ENCODE measurements around the gene TBC1D22A. TPM values are rescaled to one million over a fixed set of nuclear protein-coding genes. Genes with fewer than 3 reads are reported as not detected.

The TBC1D22A gene
- total RNA-seq, 2 donors from 2014 or later, result 21.5 to 23.1 TPM

DNA sequence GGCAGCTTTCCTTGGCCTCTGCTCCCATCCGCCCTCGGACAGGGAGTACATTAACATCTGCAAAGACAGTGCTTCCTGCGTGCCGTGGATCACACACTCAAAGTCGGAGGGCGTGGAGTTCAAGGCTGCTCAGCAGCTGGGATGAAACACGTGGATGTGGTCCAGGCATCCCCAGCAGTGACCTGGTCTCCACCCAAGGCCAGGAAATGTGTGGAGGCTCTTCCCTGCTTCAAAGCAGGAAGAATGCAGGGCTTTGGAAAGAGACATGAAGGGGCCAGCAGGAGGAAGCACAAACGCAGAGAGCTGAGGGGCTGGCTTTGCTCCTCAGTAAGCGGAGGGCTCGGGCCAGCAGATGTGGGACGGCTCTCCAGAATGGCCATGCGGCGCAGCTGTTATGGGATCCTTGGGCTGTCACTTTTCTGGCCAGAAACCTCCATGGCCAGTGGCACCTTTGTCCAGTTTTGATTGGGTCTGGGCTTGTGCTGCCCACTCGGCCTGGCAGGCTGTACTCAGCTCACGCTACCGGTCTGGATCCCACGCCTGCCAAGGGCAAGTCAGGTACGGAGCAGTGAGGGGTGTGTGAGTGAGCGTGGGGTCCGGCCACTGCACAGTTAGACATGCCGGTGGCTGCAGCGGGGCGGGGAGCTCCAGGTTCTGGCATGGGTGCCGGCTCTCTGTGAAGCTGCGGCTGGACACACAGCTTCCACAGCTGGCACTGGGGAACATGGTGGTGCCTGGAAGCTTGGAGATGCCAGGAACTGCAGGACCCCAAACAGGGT, 438.0 kb downstream of the TBC1D22A start:
- Histone ChIP-seq H3K27me3 (no peaks in the 10 kb centered on the region), H3K27ac (peak overlapping the region in 2 of 4 donors; percentile 37 to 43), H3K4me3 (no peak overlapping the region), H3K9me3 (no peaks in the 10 kb centered on the region), H3K36me3 (replicated peaks in 1 of 2; ENCODE audit: insufficient read depth in 1 of 2, low read depth in 2 of 2) (no peaks in the 10 kb centered on the region), H3K4me1 (peaks cover 28% of the 10 kb centered on the region)
- 21 to 26% methylated on average over 11 to 25 of the region's 25 CpGs for WGBS, 2 donors
- DNase-seq (peak; percentile 29 to 68 (median 50)), ATAC-seq (peak; percentile 26)
- intact Hi-C loops (cut with DNase I), result no loop called here
- TF ChIP-seq, protein P1, sequence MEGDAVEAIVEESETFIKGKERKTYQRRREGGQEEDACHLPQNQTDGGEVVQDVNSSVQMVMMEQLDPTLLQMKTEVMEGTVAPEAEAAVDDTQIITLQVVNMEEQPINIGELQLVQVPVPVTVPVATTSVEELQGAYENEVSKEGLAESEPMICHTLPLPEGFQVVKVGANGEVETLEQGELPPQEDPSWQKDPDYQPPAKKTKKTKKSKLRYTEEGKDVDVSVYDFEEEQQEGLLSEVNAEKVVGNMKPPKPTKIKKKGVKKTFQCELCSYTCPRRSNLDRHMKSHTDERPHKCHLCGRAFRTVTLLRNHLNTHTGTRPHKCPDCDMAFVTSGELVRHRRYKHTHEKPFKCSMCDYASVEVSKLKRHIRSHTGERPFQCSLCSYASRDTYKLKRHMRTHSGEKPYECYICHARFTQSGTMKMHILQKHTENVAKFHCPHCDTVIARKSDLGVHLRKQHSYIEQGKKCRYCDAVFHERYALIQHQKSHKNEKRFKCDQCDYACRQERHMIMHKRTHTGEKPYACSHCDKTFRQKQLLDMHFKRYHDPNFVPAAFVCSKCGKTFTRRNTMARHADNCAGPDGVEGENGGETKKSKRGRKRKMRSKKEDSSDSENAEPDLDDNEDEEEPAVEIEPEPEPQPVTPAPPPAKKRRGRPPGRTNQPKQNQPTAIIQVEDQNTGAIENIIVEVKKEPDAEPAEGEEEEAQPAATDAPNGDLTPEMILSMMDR (IDR thresholded peaks at IDR 0.05), result no peak
- TF ChIP-seq POLR2A (IDR thresholded peaks at IDR 0.05), result no peak

DNA sequence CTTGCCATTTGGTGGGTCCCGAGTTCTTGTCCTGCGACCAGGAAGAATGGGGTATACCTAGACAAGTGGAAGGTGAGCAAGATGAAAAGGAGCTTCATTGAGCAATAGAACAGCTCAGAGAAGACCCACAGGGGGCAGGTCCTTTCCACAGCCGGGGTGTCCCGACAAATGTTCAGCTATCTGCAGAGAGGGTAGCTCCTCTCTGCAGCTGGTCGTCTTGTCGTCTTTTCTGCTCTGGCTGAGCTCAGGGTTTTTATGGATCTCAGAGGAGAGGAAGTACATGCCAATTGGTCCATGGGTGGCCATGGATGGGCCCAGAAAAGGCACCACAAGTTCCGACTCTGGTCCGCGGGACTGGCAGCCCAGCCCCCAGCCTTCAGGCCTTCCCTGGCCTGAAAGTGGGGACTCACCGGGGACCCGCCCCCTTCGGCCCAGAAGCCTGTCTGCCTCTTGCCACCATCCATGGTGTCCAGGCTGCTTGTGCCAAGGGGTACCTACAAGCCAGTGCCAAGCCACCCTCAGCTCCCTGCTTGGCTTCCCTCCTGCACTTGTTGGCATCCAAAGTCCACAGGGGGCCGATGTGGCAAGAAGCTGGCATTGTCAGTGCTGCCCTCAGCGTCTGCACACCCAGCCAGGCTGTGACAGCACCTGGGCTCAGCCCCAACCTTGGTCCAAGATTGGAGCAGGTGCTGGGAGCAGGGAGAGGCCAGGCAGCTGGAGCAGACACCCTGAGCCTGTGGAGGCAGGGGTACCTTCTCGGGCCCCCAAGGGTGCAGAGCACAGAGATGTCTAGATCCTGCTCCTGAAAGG, 438.9 kb downstream of the TBC1D22A start:
- Histone ChIP-seq H3K9me3 (no peaks in the 10 kb centered on the region), H3K4me1 (peaks cover 28% of the 10 kb centered on the region), H3K27ac (peak overlapping the region in 3 of 4 donors; percentile 12 to 39 (median 25)), H3K27me3 (no peaks in the 10 kb centered on the region), H3K4me3 (no peak overlapping the region), H3K36me3 (replicated peaks in 1 of 2; ENCODE audit: insufficient read depth in 1 of 2, low read depth in 2 of 2) (no peaks in the 10 kb centered on the region)
- ATAC-seq, result peak; percentile 88
- intact Hi-C loops (cut with DNase I), result no loop called here
- TF ChIP-seq, protein P1 (IDR thresholded peaks at IDR 0.05), result no peak
- TF ChIP-seq POLR2A (IDR thresholded peaks at IDR 0.05), result peak in 1 of 3 donors; percentile 0
- 46 to 48% methylated on average over 6 to 15 of the region's 15 CpGs for WGBS, 2 donors
- peak; percentile 85 to 95 (median 92) for DNase-seq

DNA sequence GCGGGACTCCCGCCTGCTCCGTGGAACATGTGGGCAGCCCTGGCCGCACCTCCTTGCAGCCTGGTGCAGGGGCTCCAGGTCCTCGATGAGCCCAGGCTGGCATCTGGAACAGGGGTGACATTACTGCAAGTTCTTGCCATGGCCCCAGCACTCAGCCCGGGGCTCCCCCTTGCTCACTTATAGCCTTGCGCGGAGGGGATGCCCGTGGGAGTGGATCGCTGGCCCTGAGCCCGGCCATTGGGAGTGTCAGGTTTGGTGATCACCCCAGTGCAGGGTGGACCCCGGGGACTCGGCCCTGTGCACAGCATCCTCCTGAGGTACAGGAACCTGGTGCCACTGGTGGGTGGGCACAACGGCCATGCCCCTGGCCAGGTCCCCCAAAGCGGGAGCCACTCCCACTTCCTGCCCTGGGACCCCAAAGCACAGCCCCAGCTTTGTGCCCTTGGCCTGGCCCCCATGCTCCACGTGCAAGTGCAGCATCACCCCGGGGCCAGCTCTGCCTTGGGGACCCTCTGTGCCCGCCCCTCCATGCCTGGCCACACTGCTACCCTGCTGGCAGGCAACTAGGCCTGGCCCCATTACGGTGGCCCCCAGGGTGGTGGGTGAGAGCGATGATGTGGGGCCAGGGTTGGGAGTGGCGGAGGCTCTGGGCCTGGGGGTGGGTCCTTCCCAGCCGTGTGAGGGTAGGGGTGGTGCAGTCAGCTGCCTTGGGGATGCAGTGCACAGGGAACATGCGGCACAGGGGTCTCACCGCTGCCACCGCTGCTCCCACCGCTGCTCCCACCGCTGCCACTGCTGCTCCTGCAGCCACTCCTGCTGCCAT, 439.8 kb downstream of the TBC1D22A start:
- Histone ChIP-seq H3K4me3 (no peak overlapping the region), H3K27me3 (no peaks in the 10 kb centered on the region), H3K27ac (peak overlapping the region in 2 of 4 donors; percentile 25 to 39), H3K9me3 (no peaks in the 10 kb centered on the region), H3K4me1 (peaks cover 28% of the 10 kb centered on the region), H3K36me3 (replicated peaks in 1 of 2; ENCODE audit: insufficient read depth in 1 of 2, low read depth in 2 of 2) (no peaks in the 10 kb centered on the region)
- TF ChIP-seq, protein P1 (IDR thresholded peaks at IDR 0.05), result no peak
- no peak for TF ChIP-seq POLR2A (IDR thresholded peaks at IDR 0.05)
- WGBS, 2 donors, result 79 to 94% methylated on average over 9 to 26 of the region's 27 CpGs
- ATAC-seq, result no peak
- intact Hi-C loops (cut with DNase I), result no loop called here
- DNase-seq, result no peak

DNA sequence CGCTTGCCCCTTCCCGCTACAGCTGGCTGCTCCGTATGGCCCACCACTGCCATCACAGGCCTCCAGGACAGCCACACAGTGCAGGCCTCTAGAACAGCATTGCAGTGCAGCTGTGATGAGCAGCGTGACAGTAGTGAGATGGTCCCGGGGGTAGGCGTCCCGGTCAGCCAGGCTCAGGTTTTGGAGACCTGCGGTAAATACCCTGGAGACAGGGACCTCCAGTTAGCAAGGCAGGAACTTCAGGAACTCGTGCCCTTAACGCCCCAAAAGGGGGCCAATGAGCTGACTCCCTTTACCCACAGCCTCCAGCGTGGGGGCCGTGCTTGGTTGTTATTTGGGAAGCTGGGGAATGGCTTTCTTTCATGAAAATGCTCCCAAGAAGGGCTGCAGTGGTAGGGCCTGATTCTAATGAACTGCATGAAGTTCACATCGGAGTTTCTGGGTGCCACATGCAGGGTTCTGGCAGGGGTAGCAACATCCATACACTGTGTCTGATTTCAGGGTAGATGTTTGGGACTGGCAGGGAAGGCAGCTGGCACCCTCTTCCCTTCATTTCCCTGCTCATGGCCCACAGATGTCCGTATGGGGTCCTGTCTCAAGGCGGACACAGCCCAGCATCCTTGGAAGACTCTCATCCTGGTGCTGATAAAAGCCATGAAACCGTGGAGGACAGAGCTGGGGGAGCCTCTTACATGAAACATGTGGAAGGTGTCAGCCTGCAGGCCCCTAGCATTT, 440.5 kb downstream of the TBC1D22A start:
- DNase-seq (peak in 2 of 4 donors; percentile 5 to 9), ATAC-seq (no peak)
- Histone ChIP-seq H3K4me1 (peaks cover 28% of the 10 kb centered on the region), H3K27me3 (no peaks in the 10 kb centered on the region), H3K36me3 (replicated peaks in 1 of 2; ENCODE audit: insufficient read depth in 1 of 2, low read depth in 2 of 2) (no peaks in the 10 kb centered on the region), H3K4me3 (no peak overlapping the region), H3K27ac (no peak overlapping the region), H3K9me3 (no peaks in the 10 kb centered on the region)
- 85% methylated on average over 5 to 13 of the region's 16 CpGs for WGBS, 2 donors
- intact Hi-C loops (cut with DNase I), result no loop called here
- TF ChIP-seq POLR2A (IDR thresholded peaks at IDR 0.05), result no peak
